ENCODE measurements around the gene SOX5. TPM values are rescaled to one million over a fixed set of nuclear protein-coding genes. Genes with fewer than 3 reads are reported as not detected.

The SOX5 gene
- total RNA-seq, 1 experiment from 2014 or later, result not detected

- Mint-ChIP-seq H3K4me1 (ENCODE audit: low read depth, unreplicated experiment) (no peaks in the 10 kb centered on the region), H3K27me3 (ENCODE audit: unreplicated experiment) (no peaks in the 10 kb centered on the region)
- no TSS peak for BruUV-seq (replicated peaks)
Observed at GRCh38 chr12:23763724-23764123, 185.7 kb downstream of the SOX5 start.

GRCh38 chr12:23760495-23760894 is 189.0 kb downstream of the SOX5 start:
- no peak for DNase-seq
- no peak for TF ChIP-seq CTCF (IDR thresholded peaks at IDR 0.05; ENCODE audit: unreplicated experiment)
- no peaks in the 10 kb centered on the region for H3K4me1 Mint-ChIP-seq (ENCODE audit: low read depth, unreplicated experiment)
- intact Hi-C loops (cut with micrococcal nuclease; ENCODE audit: unreplicated experiment), result no loop called here
- no peak overlapping the region for H3K4me3 Mint-ChIP-seq (ENCODE audit: low read depth, unreplicated experiment)
- no TSS peak for BruUV-seq (replicated peaks)
- CTCF ChIA-PET, result no interaction called here
- H3K9me3 Mint-ChIP-seq (ENCODE audit: low read depth, unreplicated experiment), result peaks cover 5% of the 10 kb centered on the region
- H3K27ac Mint-ChIP-seq (ENCODE audit: unreplicated experiment), result no peak overlapping the region
- H3K36me3 Mint-ChIP-seq (ENCODE audit: insufficient read depth, unreplicated experiment), result no peaks in the 10 kb centered on the region
- H3K27me3 Mint-ChIP-seq (ENCODE audit: unreplicated experiment), result no peaks in the 10 kb centered on the region

More at GRCh38 chr12:23763724-23764123, 185.7 kb downstream of the SOX5 start:
- no peak for DNase-seq
- no peaks in the 10 kb centered on the region for H3K36me3 Mint-ChIP-seq (ENCODE audit: insufficient read depth, unreplicated experiment)
- no peak for TF ChIP-seq CTCF (IDR thresholded peaks at IDR 0.05; ENCODE audit: unreplicated experiment)
- H3K27ac Mint-ChIP-seq (ENCODE audit: unreplicated experiment), result no peak overlapping the region
- CTCF ChIA-PET, result interaction anchor here (0.5 kb wide), 1 partner anchor 68 kb away, joined by 3 read pairs; no protein-coding TSS in a partner anchor
- intact Hi-C loops (cut with micrococcal nuclease; ENCODE audit: unreplicated experiment), result no loop called here
- no peak overlapping the region for H3K4me3 Mint-ChIP-seq (ENCODE audit: low read depth, unreplicated experiment)
- H3K9me3 Mint-ChIP-seq (ENCODE audit: low read depth, unreplicated experiment), result peaks cover 5% of the 10 kb centered on the region

GRCh38 chr12:23758608-23759007 is 190.9 kb downstream of the SOX5 start:
- CTCF ChIA-PET, result no interaction called here
- H3K27ac Mint-ChIP-seq (ENCODE audit: unreplicated experiment), result no peak overlapping the region
- H3K4me3 Mint-ChIP-seq (ENCODE audit: low read depth, unreplicated experiment), result no peak overlapping the region
- intact Hi-C loops (cut with micrococcal nuclease; ENCODE audit: unreplicated experiment), result no loop called here
- BruUV-seq (replicated peaks), result no TSS peak
- TF ChIP-seq CTCF (IDR thresholded peaks at IDR 0.05; ENCODE audit: unreplicated experiment), result no peak
- DNase-seq, result no peak
- H3K9me3 Mint-ChIP-seq (ENCODE audit: low read depth, unreplicated experiment), result peaks cover 5% of the 10 kb centered on the region
- H3K4me1 Mint-ChIP-seq (ENCODE audit: low read depth, unreplicated experiment), result no peaks in the 10 kb centered on the region
- H3K36me3 Mint-ChIP-seq (ENCODE audit: insufficient read depth, unreplicated experiment), result no peaks in the 10 kb centered on the region
- H3K27me3 Mint-ChIP-seq (ENCODE audit: unreplicated experiment), result no peaks in the 10 kb centered on the region

GRCh38 chr12:23757541-23757962 is 191.9 kb downstream of the SOX5 start:
- CTCF ChIA-PET, result no interaction called here
- no peaks in the 10 kb centered on the region for H3K4me1 Mint-ChIP-seq (ENCODE audit: low read depth, unreplicated experiment)
- no peak overlapping the region for H3K27ac Mint-ChIP-seq (ENCODE audit: unreplicated experiment)
- H3K27me3 Mint-ChIP-seq (ENCODE audit: unreplicated experiment), result no peaks in the 10 kb centered on the region
- no peaks in the 10 kb centered on the region for H3K36me3 Mint-ChIP-seq (ENCODE audit: insufficient read depth, unreplicated experiment)
- intact Hi-C loops (cut with micrococcal nuclease; ENCODE audit: unreplicated experiment), result no loop called here
- no TSS peak for BruUV-seq (replicated peaks)
- no peak overlapping the region for H3K4me3 Mint-ChIP-seq (ENCODE audit: low read depth, unreplicated experiment)
- TF ChIP-seq CTCF (IDR thresholded peaks at IDR 0.05; ENCODE audit: unreplicated experiment), result no peak
- no peak for DNase-seq
- H3K9me3 Mint-ChIP-seq (ENCODE audit: low read depth, unreplicated experiment), result peaks cover 5% of the 10 kb centered on the region
